ENCODE results near the gene FZD4.

DNA sequence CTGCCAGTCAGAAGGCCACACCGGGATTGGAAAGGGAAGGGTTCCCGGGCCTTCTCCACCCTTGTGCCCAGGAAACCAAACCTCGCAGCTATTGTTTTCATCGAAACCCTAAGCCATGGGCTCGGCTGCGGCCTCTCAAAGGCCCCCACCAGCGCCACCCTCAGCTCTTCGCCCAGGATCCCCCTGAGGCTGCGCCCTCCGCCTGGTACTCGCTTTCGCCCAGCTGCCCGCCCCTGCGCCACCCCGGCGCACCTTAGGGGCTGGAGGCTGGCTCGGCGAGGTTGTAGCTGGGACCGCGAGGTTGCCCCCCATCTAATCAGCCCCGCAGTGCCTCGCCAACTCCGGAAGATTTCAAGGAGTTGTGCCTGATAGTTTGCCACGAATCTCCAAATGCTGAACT, 49.0 kb downstream of the FZD4 start:
- TF ChIP-seq, protein P1, sequence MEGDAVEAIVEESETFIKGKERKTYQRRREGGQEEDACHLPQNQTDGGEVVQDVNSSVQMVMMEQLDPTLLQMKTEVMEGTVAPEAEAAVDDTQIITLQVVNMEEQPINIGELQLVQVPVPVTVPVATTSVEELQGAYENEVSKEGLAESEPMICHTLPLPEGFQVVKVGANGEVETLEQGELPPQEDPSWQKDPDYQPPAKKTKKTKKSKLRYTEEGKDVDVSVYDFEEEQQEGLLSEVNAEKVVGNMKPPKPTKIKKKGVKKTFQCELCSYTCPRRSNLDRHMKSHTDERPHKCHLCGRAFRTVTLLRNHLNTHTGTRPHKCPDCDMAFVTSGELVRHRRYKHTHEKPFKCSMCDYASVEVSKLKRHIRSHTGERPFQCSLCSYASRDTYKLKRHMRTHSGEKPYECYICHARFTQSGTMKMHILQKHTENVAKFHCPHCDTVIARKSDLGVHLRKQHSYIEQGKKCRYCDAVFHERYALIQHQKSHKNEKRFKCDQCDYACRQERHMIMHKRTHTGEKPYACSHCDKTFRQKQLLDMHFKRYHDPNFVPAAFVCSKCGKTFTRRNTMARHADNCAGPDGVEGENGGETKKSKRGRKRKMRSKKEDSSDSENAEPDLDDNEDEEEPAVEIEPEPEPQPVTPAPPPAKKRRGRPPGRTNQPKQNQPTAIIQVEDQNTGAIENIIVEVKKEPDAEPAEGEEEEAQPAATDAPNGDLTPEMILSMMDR (conservative IDR thresholded peaks at IDR 0.05): no peak
- TF ChIP-seq EZH2 (IDR thresholded peaks at IDR 0.05; ENCODE audit: low read depth): no peak
